Nephron (organoid): ENCODE results near the gene PCCA.

ENCODE experiments used
- H3K27ac Mint-ChIP-seq, 3 experiments: 2 replicates each; pipeline ENCODE4 v1.8.0; 2020; ENCODE audit warnings: mixed read lengths in 3 of 3, mild to moderate bottlenecking in 2 of 3, moderate library complexity in 1 of 3
- H3K27me3 Mint-ChIP-seq: 2 replicates; pipeline ENCODE4 v1.8.0; 2021; ENCODE audit warnings: low read depth, mild to moderate bottlenecking, moderate library complexity, mixed read lengths
- H3K36me3 Mint-ChIP-seq: 2 replicates; pipeline ENCODE4 v1.8.0; 2020; ENCODE audit warnings: low read depth, mixed read lengths
- H3K4me1 Mint-ChIP-seq: 2 replicates; pipeline ENCODE4 v1.8.0; 2020; ENCODE audit warnings: mixed read lengths
- H3K4me3 Mint-ChIP-seq, 3 experiments: 2 replicates each; pipeline ENCODE4 v1.8.0; 2020; ENCODE audit warnings: mild to moderate bottlenecking in 3 of 3, mixed read lengths in 3 of 3, moderate library complexity in 2 of 3
- H3K9me3 Mint-ChIP-seq: 2 replicates; pipeline ENCODE4 v1.8.0; 2020; ENCODE audit warnings: mixed read lengths
- CTCF ChIP-seq, 3 experiments: fragments of 200-600 bp; sonication (generic); IDR thresholded peaks; one replicate each; pipeline ENCODE4 v1.5.0; 2021; ENCODE audit warnings: antibody characterized with exemption in 3 of 3; ENCODE audit not compliant: unreplicated experiment in 3 of 3

The PCCA gene

DNA sequence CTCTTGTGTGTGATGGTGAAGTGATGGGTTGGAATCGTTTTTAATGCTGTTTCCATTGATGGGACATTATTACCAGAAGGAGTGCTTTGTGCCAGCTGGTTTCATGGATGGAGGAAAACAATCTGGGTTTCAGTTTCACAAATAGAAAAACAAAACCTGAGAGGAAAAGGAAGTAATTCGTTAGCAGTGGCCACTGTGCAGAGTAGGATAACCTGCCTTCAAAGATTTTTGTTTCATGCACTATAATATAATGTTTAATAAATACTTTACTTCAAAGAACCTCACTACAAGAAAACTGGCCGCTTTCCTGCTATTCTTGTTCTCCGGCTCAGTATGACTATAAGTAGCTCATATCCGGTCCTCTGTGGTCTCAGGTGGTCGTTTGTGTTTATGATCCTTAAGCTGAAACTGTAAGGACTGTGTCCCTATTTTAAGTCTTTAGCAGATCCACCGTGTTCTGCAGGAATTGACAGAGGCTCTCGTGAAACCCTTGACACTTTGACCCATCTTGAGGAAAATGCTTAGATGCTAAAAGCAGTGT is 395.0 kb downstream of the PCCA start:
- no peak for TF ChIP-seq CTCF (IDR thresholded peaks at IDR 0.05; ENCODE audit: unreplicated experiment in 3 of 3)
- no peaks in the 10 kb centered on the region for H3K9me3 Mint-ChIP-seq
- H3K4me3 Mint-ChIP-seq: no peak overlapping the region
- peaks cover 24% of the 10 kb centered on the region for H3K4me1 Mint-ChIP-seq
- H3K36me3 Mint-ChIP-seq: no peaks in the 10 kb centered on the region
- peak overlapping the region in 1 of 3 experiments; percentile 4 for H3K27ac Mint-ChIP-seq
- no peaks in the 10 kb centered on the region for H3K27me3 Mint-ChIP-seq

- no peaks in the 10 kb centered on the region for H3K9me3 Mint-ChIP-seq
- no peak overlapping the region for H3K4me3 Mint-ChIP-seq
- H3K27ac Mint-ChIP-seq: peak overlapping the region in 2 of 3 experiments; percentile 1 to 49
- H3K4me1 Mint-ChIP-seq: peaks cover 24% of the 10 kb centered on the region
- H3K27me3 Mint-ChIP-seq: no peaks in the 10 kb centered on the region
- no peak for TF ChIP-seq CTCF (IDR thresholded peaks at IDR 0.05; ENCODE audit: unreplicated experiment in 3 of 3)
- no peaks in the 10 kb centered on the region for H3K36me3 Mint-ChIP-seq
Measured at GRCh38 chr13:100484702-100485101, 395.8 kb downstream of the PCCA start.

DNA sequence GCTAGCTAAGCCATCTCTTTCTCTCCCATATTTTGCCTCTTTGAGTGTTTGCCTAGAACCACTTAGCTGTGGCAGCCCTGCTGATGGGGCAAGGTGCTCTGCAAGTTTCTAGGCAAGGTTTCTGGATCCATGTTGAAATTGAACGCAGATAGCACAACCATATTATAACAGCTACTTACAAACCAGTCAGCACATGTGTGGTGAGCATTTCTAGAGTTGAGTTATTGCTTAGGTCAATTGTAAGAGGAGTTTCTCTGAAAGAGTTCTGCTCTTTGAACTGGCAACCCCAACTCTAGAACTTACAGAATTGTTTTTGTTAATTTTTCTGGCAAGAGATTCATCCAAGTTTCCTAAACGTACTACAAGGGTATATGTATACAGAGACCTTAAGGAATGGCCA is 396.4 kb downstream of the PCCA start:
- no peak for TF ChIP-seq CTCF (IDR thresholded peaks at IDR 0.05; ENCODE audit: unreplicated experiment in 3 of 3)
- Mint-ChIP-seq H3K36me3 (no peaks in the 10 kb centered on the region), H3K4me1 (peaks cover 24% of the 10 kb centered on the region), H3K27ac (peak overlapping the region in 2 of 3 experiments; percentile 1 to 49), H3K9me3 (no peaks in the 10 kb centered on the region), H3K27me3 (no peaks in the 10 kb centered on the region), H3K4me3 (no peak overlapping the region)

DNA sequence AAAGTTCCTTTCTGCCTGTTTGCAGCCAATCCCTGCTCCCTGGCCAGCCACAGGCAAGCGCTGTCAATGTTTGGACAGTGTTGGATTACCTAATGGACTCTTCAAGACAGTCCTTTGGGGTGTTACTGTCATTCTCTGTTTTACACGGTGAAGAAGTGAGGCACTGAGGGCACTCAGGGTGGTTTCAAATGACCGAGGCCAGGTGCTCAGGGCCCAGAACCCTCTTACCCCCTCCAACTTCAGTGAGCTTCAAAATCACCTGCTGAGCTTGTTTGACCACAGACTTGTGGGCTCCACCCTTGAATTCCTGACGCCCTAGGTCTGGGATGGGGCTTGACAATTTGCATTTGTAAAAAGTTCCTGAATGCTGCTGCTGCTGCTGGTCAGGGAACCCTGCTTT is 401.8 kb downstream of the PCCA start:
- Mint-ChIP-seq H3K36me3 (peaks cover 18% of the 10 kb centered on the region), H3K9me3 (no peaks in the 10 kb centered on the region), H3K27me3 (no peaks in the 10 kb centered on the region), H3K27ac (peak overlapping the region in 1 of 3 experiments; percentile 34), H3K4me1 (peaks cover 10% of the 10 kb centered on the region), H3K4me3 (no peak overlapping the region)
- TF ChIP-seq CTCF (IDR thresholded peaks at IDR 0.05; ENCODE audit: unreplicated experiment in 3 of 3): no peak

GRCh38 chr13:100491164-100491842 is 402.4 kb downstream of the PCCA start:
- Mint-ChIP-seq H3K9me3 (no peaks in the 10 kb centered on the region), H3K36me3 (peaks cover 22% of the 10 kb centered on the region), H3K4me3 (no peak overlapping the region), H3K27ac (peak overlapping the region in 1 of 3 experiments; percentile 34), H3K27me3 (no peaks in the 10 kb centered on the region), H3K4me1 (peaks cover 10% of the 10 kb centered on the region)
- no peak for TF ChIP-seq CTCF (IDR thresholded peaks at IDR 0.05; ENCODE audit: unreplicated experiment in 3 of 3)

DNA sequence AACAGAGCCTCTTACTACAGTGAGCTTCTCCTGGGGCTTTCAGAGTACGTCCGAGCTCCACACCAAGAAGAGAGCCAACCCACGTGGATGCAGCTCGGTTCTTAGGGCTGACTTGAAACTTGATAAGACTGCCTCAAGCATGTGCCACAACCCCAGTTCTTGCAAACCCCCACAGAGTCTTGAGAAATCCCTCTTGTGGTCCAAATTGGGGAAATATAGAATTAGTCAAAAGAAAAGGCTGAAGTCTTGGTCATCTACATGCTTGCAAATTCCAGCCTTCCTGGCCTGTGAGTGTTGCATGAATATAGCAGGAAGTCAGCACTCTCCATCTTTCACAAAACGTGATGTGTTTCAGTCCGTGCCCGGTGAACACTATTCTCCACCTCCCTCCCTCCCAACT is 404.5 kb downstream of the PCCA start:
- Mint-ChIP-seq H3K4me1 (peaks cover 14% of the 10 kb centered on the region), H3K27ac (no peak overlapping the region), H3K4me3 (no peak overlapping the region), H3K27me3 (no peaks in the 10 kb centered on the region), H3K36me3 (peaks cover 22% of the 10 kb centered on the region), H3K9me3 (no peaks in the 10 kb centered on the region)
- no peak for TF ChIP-seq CTCF (IDR thresholded peaks at IDR 0.05; ENCODE audit: unreplicated experiment in 3 of 3)
